ENCODE measurements around the gene AIG1. TPM values are rescaled to one million over a fixed set of nuclear protein-coding genes. Genes with fewer than 3 reads are reported as not detected.

The AIG1 gene
- polyA plus RNA-seq, 1 donor from 2014 or later: 23.2 TPM

DNA sequence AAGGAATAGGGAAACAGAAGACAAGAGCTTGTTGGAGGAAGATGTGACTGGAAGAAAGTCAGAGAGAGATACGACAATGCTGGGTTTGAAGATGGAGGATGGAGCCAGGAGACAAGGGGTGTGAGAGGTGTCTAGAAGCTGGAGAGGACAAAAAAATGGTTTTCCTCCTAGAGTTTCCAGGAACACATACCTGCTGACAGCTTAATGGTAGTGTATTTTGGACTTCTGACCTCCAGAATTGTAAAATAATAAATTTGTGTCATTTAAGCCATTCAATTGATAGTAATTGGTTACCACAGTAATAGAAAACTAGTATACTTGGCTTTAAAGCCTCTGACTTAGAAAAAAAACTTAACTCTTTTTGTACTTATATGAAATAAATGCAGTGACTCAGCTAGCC is 3.6 kb downstream of the AIG1 start:
- TF ChIP-seq, protein P1, sequence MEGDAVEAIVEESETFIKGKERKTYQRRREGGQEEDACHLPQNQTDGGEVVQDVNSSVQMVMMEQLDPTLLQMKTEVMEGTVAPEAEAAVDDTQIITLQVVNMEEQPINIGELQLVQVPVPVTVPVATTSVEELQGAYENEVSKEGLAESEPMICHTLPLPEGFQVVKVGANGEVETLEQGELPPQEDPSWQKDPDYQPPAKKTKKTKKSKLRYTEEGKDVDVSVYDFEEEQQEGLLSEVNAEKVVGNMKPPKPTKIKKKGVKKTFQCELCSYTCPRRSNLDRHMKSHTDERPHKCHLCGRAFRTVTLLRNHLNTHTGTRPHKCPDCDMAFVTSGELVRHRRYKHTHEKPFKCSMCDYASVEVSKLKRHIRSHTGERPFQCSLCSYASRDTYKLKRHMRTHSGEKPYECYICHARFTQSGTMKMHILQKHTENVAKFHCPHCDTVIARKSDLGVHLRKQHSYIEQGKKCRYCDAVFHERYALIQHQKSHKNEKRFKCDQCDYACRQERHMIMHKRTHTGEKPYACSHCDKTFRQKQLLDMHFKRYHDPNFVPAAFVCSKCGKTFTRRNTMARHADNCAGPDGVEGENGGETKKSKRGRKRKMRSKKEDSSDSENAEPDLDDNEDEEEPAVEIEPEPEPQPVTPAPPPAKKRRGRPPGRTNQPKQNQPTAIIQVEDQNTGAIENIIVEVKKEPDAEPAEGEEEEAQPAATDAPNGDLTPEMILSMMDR (IDR thresholded peaks at IDR 0.05; ENCODE audit: poor library complexity, severe bottlenecking): no peak
- TF ChIP-seq MXI1 (conservative IDR thresholded peaks at IDR 0.05; ENCODE audit: poor library complexity, severe bottlenecking): no peak
- TF ChIP-seq TAF1 (IDR thresholded peaks at IDR 0.05; ENCODE audit: low read depth): no peak
- TF ChIP-seq EZH2 (IDR thresholded peaks at IDR 0.05; ENCODE audit: borderline replicate concordance, insufficient read depth, low read length, poor library complexity, severe bottlenecking): no peak
- no peak for TF ChIP-seq RAD21 (conservative IDR thresholded peaks at IDR 0.05)
- no peak for TF ChIP-seq POLR2AphosphoS5 (IDR thresholded peaks at IDR 0.05)
- TF ChIP-seq EP300 (conservative IDR thresholded peaks at IDR 0.05; ENCODE audit: poor library complexity, severe bottlenecking): no peak
- TF ChIP-seq REST (IDR thresholded peaks at IDR 0.05; ENCODE audit: borderline replicate concordance): no peak
- no peak for TF ChIP-seq SMC3 (conservative IDR thresholded peaks at IDR 0.05; ENCODE audit: poor library complexity)
- no peak overlapping the region for H2AFZ ChIP-seq (ENCODE audit: low read depth, low read length)
- H3K79me2 ChIP-seq (replicated peaks; ENCODE audit: insufficient read depth, low read length): no peaks in the 10 kb centered on the region
- H3K4me3 ChIP-seq (ENCODE audit: low read length): no peak overlapping the region
- H3F3A ChIP-seq (ENCODE audit: insufficient read depth, low read length, poor library complexity, severe bottlenecking): no peaks in the 10 kb centered on the region
- no peak overlapping the region for H3K4me2 ChIP-seq (ENCODE audit: low read length)
- no peaks in the 10 kb centered on the region for H3K9me2 ChIP-seq (ENCODE audit: insufficient read depth, low read length)
- no peaks in the 10 kb centered on the region for H4K20me1 ChIP-seq (ENCODE audit: insufficient read depth)
- no peaks in the 10 kb centered on the region for H3K27me3 ChIP-seq (ENCODE audit: insufficient read depth, low read depth, low read length)
- no peaks in the 10 kb centered on the region for H3K9me3 ChIP-seq (ENCODE audit: low read length)
- H3K36me3 ChIP-seq (ENCODE audit: insufficient read depth, low read length): no peaks in the 10 kb centered on the region
- no peak overlapping the region for H3K9ac ChIP-seq (ENCODE audit: low read length)
- H3K27ac ChIP-seq (ENCODE audit: low read length): no peak overlapping the region

DNA sequence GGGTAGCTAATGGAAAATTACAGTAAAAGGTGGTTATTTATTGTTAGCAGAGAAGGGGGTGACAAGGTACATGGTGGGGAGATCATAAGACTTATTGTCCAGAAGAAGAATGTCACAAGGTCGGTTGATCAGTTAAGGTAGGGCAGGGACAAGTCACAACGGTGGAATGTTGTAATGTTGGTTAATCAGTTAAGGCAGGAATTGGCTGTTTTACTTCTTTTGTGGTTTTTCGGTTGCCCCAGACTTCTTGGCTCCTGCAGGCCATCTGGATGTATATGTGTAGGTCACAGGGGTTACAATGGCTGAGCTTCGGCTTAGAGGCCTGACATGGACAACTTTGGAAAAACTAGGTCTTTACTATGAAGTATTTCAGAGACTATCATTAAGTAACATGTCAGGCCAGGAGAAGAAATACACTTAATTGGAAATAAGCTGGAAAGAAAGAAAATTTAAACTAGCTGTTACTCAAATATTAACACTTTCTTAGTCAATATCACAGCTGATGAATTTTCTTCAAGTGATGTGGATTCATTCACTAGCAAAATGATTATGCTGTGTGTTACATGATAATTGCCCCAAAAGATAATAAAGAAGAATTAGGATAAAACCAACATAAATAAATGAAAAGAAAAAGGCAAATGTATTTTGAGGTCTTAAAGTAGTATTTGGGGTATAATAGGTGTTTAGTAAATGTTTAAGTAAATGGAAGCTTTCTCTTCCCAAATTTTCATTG is 4.4 kb downstream of the AIG1 start:
- Histone ChIP-seq H3K4me3 (ENCODE audit: low read length) (no peak overlapping the region), H2AFZ (ENCODE audit: low read depth, low read length) (no peak overlapping the region), H3K4me2 (ENCODE audit: low read length) (no peak overlapping the region), H3K9ac (ENCODE audit: low read length) (no peak overlapping the region), H4K20me1 (ENCODE audit: insufficient read depth) (no peaks in the 10 kb centered on the region), H3K27ac (ENCODE audit: low read length) (no peak overlapping the region), H3K27me3 (ENCODE audit: insufficient read depth, low read depth, low read length) (no peaks in the 10 kb centered on the region), H3F3A (ENCODE audit: insufficient read depth, low read length, poor library complexity, severe bottlenecking) (no peaks in the 10 kb centered on the region), H3K9me3 (ENCODE audit: low read length) (no peaks in the 10 kb centered on the region), H3K9me2 (ENCODE audit: insufficient read depth, low read length) (no peaks in the 10 kb centered on the region), H3K36me3 (ENCODE audit: insufficient read depth, low read length) (no peaks in the 10 kb centered on the region), H3K79me2 (replicated peaks; ENCODE audit: insufficient read depth, low read length) (no peaks in the 10 kb centered on the region)
- TF ChIP-seq REST (IDR thresholded peaks at IDR 0.05; ENCODE audit: borderline replicate concordance): no peak
- TF ChIP-seq, protein P1 (IDR thresholded peaks at IDR 0.05; ENCODE audit: poor library complexity, severe bottlenecking): no peak
- TF ChIP-seq POLR2AphosphoS5 (IDR thresholded peaks at IDR 0.05): no peak
- TF ChIP-seq TAF1 (IDR thresholded peaks at IDR 0.05; ENCODE audit: low read depth): no peak
- no peak for TF ChIP-seq MXI1 (conservative IDR thresholded peaks at IDR 0.05; ENCODE audit: poor library complexity, severe bottlenecking)
- no peak for TF ChIP-seq RAD21 (conservative IDR thresholded peaks at IDR 0.05)
- TF ChIP-seq EZH2 (IDR thresholded peaks at IDR 0.05; ENCODE audit: borderline replicate concordance, insufficient read depth, low read length, poor library complexity, severe bottlenecking): no peak
- TF ChIP-seq SMC3 (conservative IDR thresholded peaks at IDR 0.05; ENCODE audit: poor library complexity): no peak
- no peak for TF ChIP-seq EP300 (conservative IDR thresholded peaks at IDR 0.05; ENCODE audit: poor library complexity, severe bottlenecking)
